ENCODE results near the gene LCE1A. TPM values are rescaled to one million over a fixed set of nuclear protein-coding genes. Genes with fewer than 3 reads are reported as not detected.

LCE1A gene
- polyA plus RNA-seq, 1 of the 3 experiments (the other 2 are of a cell fraction) = not detected

- H3K9ac ChIP-seq = no peak overlapping the region
- DNase-seq = no peak
- H3K36me3 ChIP-seq (replicated peaks in 1 of 2; ENCODE audit: control insufficient read depth in 1 of 2, insufficient read depth in 2 of 2, low read length in 1 of 2) = no peaks in the 10 kb centered on the region
- ChIA-PET CTCF (interaction anchor here (0.6 kb wide), 1 partner anchor 349 kb away, joined by 4 read pairs; no protein-coding TSS in a partner anchor), POLR2A (no interaction called here)
- H4K20me1 ChIP-seq (ENCODE audit: insufficient read depth) = no peaks in the 10 kb centered on the region
- H3K27me3 ChIP-seq (ENCODE audit: insufficient read depth) = no peaks in the 10 kb centered on the region
- H2AFZ ChIP-seq (ENCODE audit: low read depth) = no peak overlapping the region
- H3K4me1 ChIP-seq (ENCODE audit: control insufficient read depth in 1 of 2, insufficient read depth in 2 of 2, low read depth in 1 of 2, low read length in 1 of 2) = peaks cover 0 to 3% of the 10 kb centered on the region in 2 experiments; a peak in 1 of 4 replicates
- H3K4me2 ChIP-seq = peak overlapping the region; percentile 10; the same call in 1 of the 2 replicates
- H3K27ac ChIP-seq (ENCODE audit: low read depth in 2 of 2, low read length in 1 of 2) = peak overlapping the region in 1 of 2 experiments; percentile 64; a peak in 2 of 4 replicates
- no peaks in the 10 kb centered on the region for H3K9me3 ChIP-seq
- no peaks in the 10 kb centered on the region for H3K79me2 ChIP-seq (ENCODE audit: insufficient read depth)
- no peak overlapping the region for H3K4me3 ChIP-seq (ENCODE audit: low read depth in 2 of 2, low read length in 1 of 2)
- H3K9me2 ChIP-seq = no peaks in the 10 kb centered on the region
- peaks cover 14% of the 10 kb centered on the region for H3F3A ChIP-seq (replicated peaks; ENCODE audit: insufficient read depth)
- TF ChIP-seq FOXJ3 (CRISPR knock-in tag; IDR thresholded peaks at IDR 0.05) (no peak), NFIC (IDR thresholded peaks at IDR 0.05; ENCODE audit: borderline replicate concordance) (peak; percentile 10; the same call in 1 of the 2 replicates), NRF1 (IDR thresholded peaks at IDR 0.05; ENCODE audit: low read depth, low read length) (no peak), CTCF (IDR thresholded peaks at IDR 0.05) (no peak), PBX3 (IDR thresholded peaks at IDR 0.05) (peak; percentile 93), REST (IDR thresholded peaks at IDR 0.05; ENCODE audit: low read depth, low read length) (no peak), POLR2AphosphoS5 (IDR thresholded peaks at IDR 0.05; ENCODE audit: low read depth, low read length) (no peak), IRF3 (IDR thresholded peaks at IDR 0.05; ENCODE audit: low read depth, low read length) (no peak), MAX (IDR thresholded peaks at IDR 0.05; ENCODE audit: low read depth) (no peak), USF1 (IDR thresholded peaks at IDR 0.05; ENCODE audit: borderline replicate concordance, low read depth) (no peak), USF2 (IDR thresholded peaks at IDR 0.05; ENCODE audit: borderline replicate concordance, low read depth, low read length) (no peak), SMC3 (IDR thresholded peaks at IDR 0.05; ENCODE audit: low read depth, low read length) (no peak), RAD21 (IDR thresholded peaks at IDR 0.05; ENCODE audit: low read length) (no peak), GATA2 (CRISPR knock-in tag; IDR thresholded peaks at IDR 0.05) (no peak), RXRA (IDR thresholded peaks at IDR 0.05; ENCODE audit: borderline replicate concordance, low read depth) (peak; percentile 35; the same call in 1 of the 2 replicates), FOSL2 (IDR thresholded peaks at IDR 0.05; ENCODE audit: borderline replicate concordance, low read depth) (peak; percentile 59; the same call in 1 of the 2 replicates), EZH2phosphoT487 (IDR thresholded peaks at IDR 0.05; ENCODE audit: borderline replicate concordance, low read depth) (no peak), FOXM1 (IDR thresholded peaks at IDR 0.05; ENCODE audit: low read depth) (no peak), TAF1 (IDR thresholded peaks at IDR 0.05; ENCODE audit: borderline replicate concordance, low read depth, low read length) (no peak), CHD2 (IDR thresholded peaks at IDR 0.05; ENCODE audit: low read length, partially characterized antibody) (no peak), TEAD4 (IDR thresholded peaks at IDR 0.05; ENCODE audit: borderline replicate concordance, insufficient read depth) (no peak), MEF2A (IDR thresholded peaks at IDR 0.05; ENCODE audit: borderline replicate concordance, low read depth) (no peak), ELF1 (IDR thresholded peaks at IDR 0.05) (no peak)
Measured at GRCh38 chr1:152873495-152873894, 46.2 kb downstream of the LCE1A start.
